Prostate gland (tissue), 2 donors: ENCODE measurements around the gene RNF224. TPM values are rescaled to one million over a fixed set of nuclear protein-coding genes. Genes with fewer than 3 reads are reported as not detected.

Source experiments
- DNase-seq: peaks from one replicate; pipeline ENCODE4 v3.0.0-alpha.2; 2019; ENCODE audit warnings: low spot score
- H3K27ac ChIP-seq, 2 donors: fragments of 200-600 bp; sonication (generic); 2 replicates each; pipeline ENCODE4 v1.5.1; 2017 to 2019
- H3K27me3 ChIP-seq: fragments of 200-600 bp; sonication (generic); replicated peaks from 2 replicates; pipeline ENCODE4 v1.5.1; 2019; ENCODE audit not compliant: insufficient read depth
- H3K36me3 ChIP-seq, 2 donors: fragments of 200-600 bp; sonication (generic); 1 replicate in 1 of 2; 2 replicates in 1 of 2; pipeline versions ENCODE4 v1.5.1 to v1.8.1; 2017 to 2019
- H3K4me1 ChIP-seq: fragments of 200-600 bp; sonication (generic); replicated peaks from 2 replicates; pipeline ENCODE4 v1.5.1; 2019
- H3K4me3 ChIP-seq, 2 donors: fragments of 200-600 bp; sonication (generic); 2 replicates each; pipeline ENCODE4 v1.5.1; 2017 to 2019
- H3K9me3 ChIP-seq: fragments of 200-600 bp; sonication (generic); 2 replicates; pipeline ENCODE4 v1.5.1; 2017
- POLR2A ChIP-seq: fragments of 450-650 bp; IDR thresholded peaks from one replicate; pipeline ENCODE4 v1.6.1; 2016; ENCODE audit warnings: antibody characterized with exemption, mild to moderate bottlenecking
- POLR2AphosphoS5 ChIP-seq: sonication (generic); formaldehyde crosslinking; IDR thresholded peaks from one replicate; pipeline ENCODE4 v1.6.1; 2017; ENCODE audit warnings: antibody characterized with exemption
- WGBS: methylation state at CpG from one replicate; pipeline ENCODE4 v1.1.5; 2018; 5-methylcytosine and 5-hydroxymethylcytosine counted together
- intact Hi-C: fragments of 100-400 bp; cut with DNase I; formaldehyde crosslinking; loops from one replicate; pipeline ENCODE4 v1.14.2; 2022
- total RNA-seq, 2 donors: library from RNA; depleted of rRNA; stranded (reverse); fragments of >200 nt; gene quantifications; one replicate each; pipeline ENCODE4 v1.1.0, GENCODE V29; 2016
- TF ChIP-seq, protein P1 (sequence below), 4 experiments: fragments of 200-600 bp in 2 of 4; fragments of 450-650 bp in 2 of 4; sonication (generic) in 2 of 4; IDR thresholded peaks; 1 replicate in 3 of 4; 2 replicates in 1 of 4; pipeline ENCODE4 v1.5.1; 2016 to 2019; ENCODE audit warnings: antibody characterized with exemption in 4 of 4, mild to moderate bottlenecking in 2 of 4, moderate library complexity in 2 of 4

RNF224 gene
- total RNA-seq, 2 donors from 2014 or later = not detected

DNA sequence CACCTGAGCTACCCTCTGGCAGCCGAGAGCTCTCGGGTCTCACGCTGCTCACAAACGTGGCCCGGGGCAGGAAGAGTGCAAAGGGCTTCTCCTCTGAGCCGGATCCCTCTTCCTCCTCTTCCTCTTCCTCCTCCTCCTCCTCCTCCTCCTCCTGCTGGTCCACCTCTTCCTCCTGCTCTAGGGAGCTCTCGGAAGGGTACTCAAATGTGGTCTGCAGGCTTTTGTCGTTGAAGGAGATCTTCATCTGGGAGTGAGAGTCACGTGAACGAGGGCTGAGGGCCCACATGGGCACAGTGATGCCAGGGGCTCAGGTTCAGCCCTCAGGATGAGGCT, 34.9 kb upstream of the RNF224 start:
- peaks cover 0 to 3% of the 10 kb centered on the region in 2 donors for H3K36me3 ChIP-seq
- WGBS = 92% methylated on average over 10 of the region's 10 CpGs
- no peaks in the 10 kb centered on the region for H3K27me3 ChIP-seq
- H3K9me3 ChIP-seq = no peaks in the 10 kb centered on the region
- no peak overlapping the region for H3K27ac ChIP-seq
- H3K4me3 ChIP-seq = no peak overlapping the region
- intact Hi-C loops = no loop called here
- H3K4me1 ChIP-seq = peaks cover 33% of the 10 kb centered on the region
- no peak for DNase-seq
- TF ChIP-seq POLR2AphosphoS5 (no peak), POLR2A (no peak)
- TF ChIP-seq, protein P1, sequence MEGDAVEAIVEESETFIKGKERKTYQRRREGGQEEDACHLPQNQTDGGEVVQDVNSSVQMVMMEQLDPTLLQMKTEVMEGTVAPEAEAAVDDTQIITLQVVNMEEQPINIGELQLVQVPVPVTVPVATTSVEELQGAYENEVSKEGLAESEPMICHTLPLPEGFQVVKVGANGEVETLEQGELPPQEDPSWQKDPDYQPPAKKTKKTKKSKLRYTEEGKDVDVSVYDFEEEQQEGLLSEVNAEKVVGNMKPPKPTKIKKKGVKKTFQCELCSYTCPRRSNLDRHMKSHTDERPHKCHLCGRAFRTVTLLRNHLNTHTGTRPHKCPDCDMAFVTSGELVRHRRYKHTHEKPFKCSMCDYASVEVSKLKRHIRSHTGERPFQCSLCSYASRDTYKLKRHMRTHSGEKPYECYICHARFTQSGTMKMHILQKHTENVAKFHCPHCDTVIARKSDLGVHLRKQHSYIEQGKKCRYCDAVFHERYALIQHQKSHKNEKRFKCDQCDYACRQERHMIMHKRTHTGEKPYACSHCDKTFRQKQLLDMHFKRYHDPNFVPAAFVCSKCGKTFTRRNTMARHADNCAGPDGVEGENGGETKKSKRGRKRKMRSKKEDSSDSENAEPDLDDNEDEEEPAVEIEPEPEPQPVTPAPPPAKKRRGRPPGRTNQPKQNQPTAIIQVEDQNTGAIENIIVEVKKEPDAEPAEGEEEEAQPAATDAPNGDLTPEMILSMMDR (IDR thresholded peaks at IDR 0.05) = no peak

DNA sequence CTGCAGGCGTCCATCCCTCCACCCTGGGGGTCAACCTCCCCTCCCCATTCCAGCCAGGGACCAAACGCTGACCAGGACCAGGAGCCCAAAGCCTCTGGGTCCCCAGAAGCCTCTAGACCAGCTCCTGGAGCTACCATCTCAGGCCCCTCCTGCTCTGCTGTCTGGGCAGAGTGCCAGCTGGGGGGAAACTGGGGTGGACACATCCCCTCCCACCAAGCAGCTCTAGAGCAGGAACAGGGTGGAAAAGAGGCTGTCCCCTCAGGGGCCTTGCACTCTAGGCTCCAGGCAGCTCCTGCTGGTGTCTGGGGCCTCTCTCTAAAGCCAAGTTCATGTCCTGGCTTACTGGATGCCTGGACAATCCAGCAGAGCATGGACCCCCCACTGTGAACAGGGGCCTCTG, 34.4 kb upstream of the RNF224 start:
- H3K9me3 ChIP-seq = no peaks in the 10 kb centered on the region
- 90% methylated on average over 2 of the region's 2 CpGs for WGBS
- intact Hi-C loops = no loop called here
- no peak for DNase-seq
- no peaks in the 10 kb centered on the region for H3K27me3 ChIP-seq
- H3K4me3 ChIP-seq = no peak overlapping the region
- peaks cover 0 to 3% of the 10 kb centered on the region in 2 donors for H3K36me3 ChIP-seq
- H3K27ac ChIP-seq = no peak overlapping the region
- TF ChIP-seq, protein P1 (IDR thresholded peaks at IDR 0.05) = no peak
- TF ChIP-seq POLR2AphosphoS5 = no peak
- no peak for TF ChIP-seq POLR2A
- H3K4me1 ChIP-seq = peaks cover 35% of the 10 kb centered on the region

DNA sequence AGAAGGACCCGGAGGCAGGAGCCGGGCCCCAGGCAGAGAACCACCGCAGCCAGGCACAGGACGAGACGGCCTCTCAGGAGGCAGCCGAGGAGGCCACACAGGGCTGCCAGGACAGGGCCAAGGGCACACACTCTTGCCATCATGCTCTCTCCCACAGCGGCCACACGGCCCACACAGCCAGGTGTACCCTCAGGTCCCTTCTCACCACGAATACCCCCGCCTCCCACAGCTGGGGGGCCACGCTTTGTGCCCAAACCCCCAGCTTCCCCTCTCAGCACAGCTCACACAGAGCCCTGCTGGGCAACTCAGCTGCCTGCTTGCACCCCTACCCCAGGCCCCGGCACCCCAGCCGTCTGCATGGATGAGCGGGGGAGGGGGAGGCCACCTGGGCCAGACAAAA, 33.5 kb upstream of the RNF224 start:
- no peak overlapping the region for H3K4me3 ChIP-seq
- no peak for DNase-seq
- no peak for TF ChIP-seq POLR2A
- no peak for TF ChIP-seq POLR2AphosphoS5
- TF ChIP-seq, protein P1 (IDR thresholded peaks at IDR 0.05) = no peak
- H3K27ac ChIP-seq = no peak overlapping the region
- H3K4me1 ChIP-seq = peaks cover 40% of the 10 kb centered on the region
- peaks cover 0 to 3% of the 10 kb centered on the region in 2 donors for H3K36me3 ChIP-seq
- intact Hi-C loops = no loop called here
- H3K9me3 ChIP-seq = no peaks in the 10 kb centered on the region
- no peaks in the 10 kb centered on the region for H3K27me3 ChIP-seq
- WGBS = 87% methylated on average over 8 of the region's 14 CpGs

DNA sequence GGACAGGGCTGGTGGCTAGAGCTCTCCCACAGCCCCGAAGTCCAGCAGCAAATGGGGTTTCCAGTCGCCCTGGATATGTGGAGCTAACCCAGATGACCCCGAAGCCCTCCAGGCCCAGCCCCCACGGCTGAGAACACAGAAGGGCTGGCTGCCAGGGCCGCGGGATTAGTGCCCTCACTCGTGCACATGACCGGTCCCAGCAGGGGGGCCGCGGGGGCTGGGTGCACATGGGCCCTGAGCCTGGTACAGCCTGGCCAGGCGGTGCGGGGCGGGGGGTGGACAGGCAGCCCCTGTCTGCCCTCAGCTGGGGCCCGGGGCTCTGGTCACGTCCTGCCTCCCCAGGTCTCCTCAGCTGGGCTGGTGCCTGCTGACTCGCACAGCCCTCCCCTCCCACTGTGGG, 32.9 kb upstream of the RNF224 start:
- no peak overlapping the region for H3K4me3 ChIP-seq
- DNase-seq = no peak
- intact Hi-C loops = no loop called here
- no peaks in the 10 kb centered on the region for H3K27me3 ChIP-seq
- peaks cover 0 to 3% of the 10 kb centered on the region in 2 donors for H3K36me3 ChIP-seq
- no peak overlapping the region for H3K27ac ChIP-seq
- TF ChIP-seq, protein P1 (IDR thresholded peaks at IDR 0.05) = no peak
- no peak for TF ChIP-seq POLR2A
- no peak for TF ChIP-seq POLR2AphosphoS5
- H3K9me3 ChIP-seq = no peaks in the 10 kb centered on the region
- peaks cover 45% of the 10 kb centered on the region for H3K4me1 ChIP-seq
- 50% methylated on average over 16 of the region's 16 CpGs for WGBS

DNA sequence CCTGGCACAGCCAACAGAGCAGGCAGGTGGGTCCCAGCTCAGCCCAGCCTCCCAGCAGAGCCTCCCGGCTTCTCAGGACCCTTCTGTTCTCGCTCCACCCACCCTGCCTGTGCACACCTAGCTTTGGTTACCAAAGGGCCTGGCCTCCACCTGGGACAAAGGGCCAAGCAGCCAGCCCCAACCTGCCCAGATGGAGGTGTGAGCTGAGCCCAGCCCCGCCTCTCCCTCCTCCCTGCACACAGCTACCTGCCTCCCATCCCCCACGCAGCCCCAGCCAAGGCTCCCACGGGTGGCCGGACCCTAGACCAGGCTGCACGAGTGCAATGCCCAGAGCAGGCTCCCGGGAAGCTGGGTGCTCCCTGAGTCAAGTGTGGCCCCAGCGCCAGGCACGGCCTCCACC, 32.4 kb upstream of the RNF224 start:
- peaks cover 44% of the 10 kb centered on the region for H3K4me1 ChIP-seq
- H3K27ac ChIP-seq = no peak overlapping the region
- H3K36me3 ChIP-seq = peaks cover 0 to 3% of the 10 kb centered on the region in 2 donors
- TF ChIP-seq POLR2A (no peak), POLR2AphosphoS5 (no peak)
- TF ChIP-seq, protein P1 (IDR thresholded peaks at IDR 0.05) = no peak
- 60% methylated on average over 4 of the region's 10 CpGs for WGBS
- H3K27me3 ChIP-seq = no peaks in the 10 kb centered on the region
- H3K4me3 ChIP-seq = no peak overlapping the region
- intact Hi-C loops = no loop called here
- DNase-seq = no peak
- H3K9me3 ChIP-seq = no peaks in the 10 kb centered on the region
